ENCODE measurements around the gene CFAP69.
"Not testable (repeated sequence)": the region's sequence is repeated elsewhere in the genome, so short reads cannot be mapped to it uniquely, and the experiment has no call there.

CFAP69 gene

GRCh38 chr7:90270431-90271178, 25.6 kb downstream of the CFAP69 start:
- DNase-seq (ENCODE audit: low read depth, low spot score): no peak

- DNase-seq (ENCODE audit: low read depth, low spot score): no peak
These were observed 26.8 kb downstream of the CFAP69 start for GRCh38 chr7:90271753-90272152.

- no peak for DNase-seq (ENCODE audit: low read depth, low spot score)
These were observed 27.3 kb downstream of the CFAP69 start for GRCh38 chr7:90272242-90272641.

- DNase-seq (ENCODE audit: low read depth, low spot score): no peak
These were observed 29.2 kb downstream of the CFAP69 start for GRCh38 chr7:90274161-90274560.

- no peak for DNase-seq (ENCODE audit: low read depth, low spot score)
These were observed 31.2 kb downstream of the CFAP69 start for GRCh38 chr7:90276033-90276728.

- no peak for DNase-seq (ENCODE audit: low read depth, low spot score)
These were observed 43.2 kb downstream of the CFAP69 start for GRCh38 chr7:90288154-90288553.

- no peak for DNase-seq (ENCODE audit: low read depth, low spot score)
These were observed 45.5 kb downstream of the CFAP69 start for GRCh38 chr7:90290244-90291113.

- no peak for DNase-seq (ENCODE audit: low read depth, low spot score)
These were observed 53.4 kb downstream of the CFAP69 start for GRCh38 chr7:90298145-90299038.

GRCh38 chr7:90303241-90303640, 58.3 kb downstream of the CFAP69 start:
- no peak for DNase-seq (ENCODE audit: low read depth, low spot score)

GRCh38 chr7:90309872-90310271, 64.9 kb downstream of the CFAP69 start:
- DNase-seq (ENCODE audit: low read depth, low spot score): no peak

GRCh38 chr7:90311175-90311574, 66.2 kb downstream of the CFAP69 start:
- DNase-seq (ENCODE audit: low read depth, low spot score): no peak

GRCh38 chr7:90312745-90313144, 67.8 kb downstream of the CFAP69 start:
- DNase-seq (ENCODE audit: low read depth, low spot score): no peak

- no peak for DNase-seq (ENCODE audit: low read depth, low spot score)
These were observed 68.9 kb downstream of the CFAP69 start for GRCh38 chr7:90313907-90314306.

- DNase-seq (ENCODE audit: low read depth, low spot score): no peak
These were observed 75.0 kb downstream of the CFAP69 start for GRCh38 chr7:90320014-90320413.

- DNase-seq (ENCODE audit: low read depth, low spot score): no peak
These were observed 75.4 kb downstream of the CFAP69 start for GRCh38 chr7:90320418-90320800.

- no peak for DNase-seq (ENCODE audit: low read depth, low spot score)
These were observed 76.0 kb downstream of the CFAP69 start, which contains the start of gene FAM237B for GRCh38 chr7:90320801-90321494. Gene FAM237B, minus strand, starts transcription at chr7:90321304. Its CDS starts 1,556 bp downstream, at chr7:90319748.

GRCh38 chr7:90322837-90323236, 77.9 kb downstream of the CFAP69 start:
- no peak for DNase-seq (ENCODE audit: low read depth, low spot score)

GRCh38 chr7:90326500-90326899, 81.5 kb downstream of the CFAP69 start:
- DNase-seq (ENCODE audit: low read depth, low spot score): no peak

- no peak for DNase-seq (ENCODE audit: low read depth, low spot score)
These were observed 89.3 kb downstream of the CFAP69 start for GRCh38 chr7:90334193-90334843.

GRCh38 chr7:90334926-90335325, 90.0 kb downstream of the CFAP69 start:
- DNase-seq (ENCODE audit: low read depth, low spot score): not testable (repeated sequence)
